Sigmoid colon (tissue), 7 donors: ENCODE data around the gene PRSS23. TPM values are rescaled to one million over a fixed set of nuclear protein-coding genes. Genes with fewer than 3 reads are reported as not detected.

Experiments used
- DNase-seq: peaks from one replicate; pipeline ENCODE4 v3.0.0-alpha.2; 2019
- H3K27ac ChIP-seq, 4 donors: fragments of 200-600 bp; sonication (generic); one replicate each; pipeline ENCODE4 v1.5.1; 2016 to 2019; ENCODE audit warnings: mild to moderate bottlenecking in 1 of 4
- H3K27me3 ChIP-seq, 3 donors: fragments of 200-600 bp; sonication (generic); one replicate each; pipeline ENCODE4 v1.5.1; 2019; ENCODE audit warnings: mild to moderate bottlenecking in 1 of 3
- H3K36me3 ChIP-seq, 4 donors: fragments of 200-600 bp; sonication (generic); one replicate each; pipeline ENCODE4 v1.5.1; 2016 to 2019
- H3K4me1 ChIP-seq, 4 donors: fragments of 200-600 bp; sonication (generic); one replicate each; pipeline ENCODE4 v1.5.1; 2017 to 2019
- H3K4me3 ChIP-seq, 4 donors: fragments of 200-600 bp; sonication (generic); one replicate each; pipeline ENCODE4 v1.5.1; 2017 to 2019; ENCODE audit warnings: mild to moderate bottlenecking in 2 of 4, moderate library complexity in 1 of 4
- H3K9me3 ChIP-seq, 4 donors: fragments of 200-600 bp in 3 of 4; sonication (generic) in 3 of 4; one replicate each; pipeline versions ENCODE4 v1.5.1 to v1.6.1; 2013 to 2019
- EP300 ChIP-seq, 4 donors: sonication (generic); formaldehyde crosslinking; IDR thresholded peaks; one replicate each; pipeline ENCODE4 v1.6.1; 2017; ENCODE audit warnings: antibody characterized with exemption in 4 of 4
- POLR2A ChIP-seq, 2 donors: fragments of 450-650 bp; IDR thresholded peaks; one replicate each; pipeline ENCODE4 v1.6.1; 2016; ENCODE audit warnings: antibody characterized with exemption in 2 of 2, mild to moderate bottlenecking in 2 of 2, moderate library complexity in 2 of 2
- POLR2AphosphoS5 ChIP-seq, 4 donors: sonication (generic); formaldehyde crosslinking; IDR thresholded peaks; one replicate each; pipeline ENCODE4 v1.6.1; 2017; ENCODE audit warnings: antibody characterized with exemption in 4 of 4
- WGBS, 2 donors: extraction: QIAGEN DNeasy Blood & Tissue Kit; methylation state at CpG; one replicate each; pipeline ENCODE4 v1.1.7; 2013; 5-methylcytosine and 5-hydroxymethylcytosine counted together
- intact Hi-C: fragments of 100-400 bp; cut with DNase I; formaldehyde crosslinking; loops from one replicate; pipeline ENCODE4 v1.15.1; 2023
- polyA plus RNA-seq, 3 donors: library from polyadenylated mRNA; stranded (reverse); fragments of 200-250 nt; gene quantifications; one replicate each; pipeline ENCODE4 v1.2.3, GENCODE V29; 2013
- total RNA-seq, 4 donors: library from RNA; depleted of rRNA; stranded (reverse); fragments of >200 nt; gene quantifications; one replicate each; pipeline ENCODE4 v1.1.0, GENCODE V29; 2016
- TF ChIP-seq, protein P1 (sequence below), 4 experiments: fragments of 450-650 bp in 3 of 4; fragments of 200-600 bp in 1 of 4; IDR thresholded peaks; one replicate each; pipeline ENCODE4 v1.5.1; 2016 to 2019; ENCODE audit warnings: antibody characterized with exemption in 4 of 4, mild to moderate bottlenecking in 3 of 4, moderate library complexity in 2 of 4
- donor health status: healthy with polysubstance abuse.
- donor health status: Bipolar disorder and iron deficiency.
- donor health status: healthy.

PRSS23 gene
- total and polyA plus RNA-seq, 7 donors = 25.2 to 183 (median 78.5) TPM

GRCh38 chr11:86800960-86801272 is 574 bp downstream of the PRSS23 start:
- no peaks in the 10 kb centered on the region for H3K9me3 ChIP-seq
- no peaks in the 10 kb centered on the region for H3K36me3 ChIP-seq
- intact Hi-C loops = loop anchor here (2.0 to 5.0 kb wide), 3 partner anchors 59 to 192 kb away; partner anchors contain the start of gene ME3
- TF ChIP-seq EP300 (IDR thresholded peaks at IDR 0.05) (no peak), POLR2AphosphoS5 (IDR thresholded peaks at IDR 0.05) (no peak), POLR2A (IDR thresholded peaks at IDR 0.05) (no peak)
- TF ChIP-seq, protein P1, sequence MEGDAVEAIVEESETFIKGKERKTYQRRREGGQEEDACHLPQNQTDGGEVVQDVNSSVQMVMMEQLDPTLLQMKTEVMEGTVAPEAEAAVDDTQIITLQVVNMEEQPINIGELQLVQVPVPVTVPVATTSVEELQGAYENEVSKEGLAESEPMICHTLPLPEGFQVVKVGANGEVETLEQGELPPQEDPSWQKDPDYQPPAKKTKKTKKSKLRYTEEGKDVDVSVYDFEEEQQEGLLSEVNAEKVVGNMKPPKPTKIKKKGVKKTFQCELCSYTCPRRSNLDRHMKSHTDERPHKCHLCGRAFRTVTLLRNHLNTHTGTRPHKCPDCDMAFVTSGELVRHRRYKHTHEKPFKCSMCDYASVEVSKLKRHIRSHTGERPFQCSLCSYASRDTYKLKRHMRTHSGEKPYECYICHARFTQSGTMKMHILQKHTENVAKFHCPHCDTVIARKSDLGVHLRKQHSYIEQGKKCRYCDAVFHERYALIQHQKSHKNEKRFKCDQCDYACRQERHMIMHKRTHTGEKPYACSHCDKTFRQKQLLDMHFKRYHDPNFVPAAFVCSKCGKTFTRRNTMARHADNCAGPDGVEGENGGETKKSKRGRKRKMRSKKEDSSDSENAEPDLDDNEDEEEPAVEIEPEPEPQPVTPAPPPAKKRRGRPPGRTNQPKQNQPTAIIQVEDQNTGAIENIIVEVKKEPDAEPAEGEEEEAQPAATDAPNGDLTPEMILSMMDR (IDR thresholded peaks at IDR 0.05) = no peak
- no peaks in the 10 kb centered on the region for H3K27me3 ChIP-seq
- peak overlapping the region; percentile 69 to 91 (median 81) for H3K4me3 ChIP-seq
- H3K27ac ChIP-seq = peak overlapping the region; percentile 82 to 94 (median 90)
- WGBS, 2 donors = 3 to 8% methylated on average over 9 of the region's 9 CpGs
- H3K4me1 ChIP-seq = peaks cover 0 to 54% (median 45%) of the 10 kb centered on the region in 4 donors
- DNase-seq = no peak

DNA sequence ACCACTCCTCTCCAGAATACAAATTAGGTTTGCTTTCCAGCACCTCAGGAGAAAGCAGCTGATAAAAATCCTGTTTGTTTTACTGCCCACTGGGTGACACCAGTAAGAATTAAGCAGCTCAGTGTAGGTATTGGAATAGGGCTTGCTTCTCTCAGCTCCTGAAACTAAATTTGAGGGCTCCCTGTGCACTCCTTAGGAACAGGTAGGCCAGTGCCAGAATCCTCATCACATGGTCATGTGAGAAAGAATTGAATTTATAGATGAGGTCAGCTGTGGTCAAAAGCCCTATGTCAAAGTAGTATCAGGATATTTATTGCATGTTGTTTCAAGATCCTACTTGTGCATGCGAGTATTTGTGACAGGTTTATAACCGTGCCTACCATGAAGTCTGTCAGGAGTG is 1.0 kb downstream of the PRSS23 start:
- DNase-seq = no peak
- Histone ChIP-seq H3K36me3 (no peaks in the 10 kb centered on the region), H3K27me3 (no peaks in the 10 kb centered on the region), H3K4me1 (peaks cover 0 to 58% (median 49%) of the 10 kb centered on the region in 4 donors), H3K4me3 (peak overlapping the region; percentile 69 to 91 (median 81)), H3K9me3 (no peaks in the 10 kb centered on the region), H3K27ac (peak overlapping the region; percentile 82 to 94 (median 90))
- TF ChIP-seq POLR2AphosphoS5 (IDR thresholded peaks at IDR 0.05) = peak in 1 of 4 donors; percentile 36
- no peak for TF ChIP-seq POLR2A (IDR thresholded peaks at IDR 0.05)
- intact Hi-C loops = loop anchor here (2.0 to 5.0 kb wide), 3 partner anchors 59 to 193 kb away; partner anchors contain the start of gene ME3
- WGBS, 2 donors = 23 to 71% methylated on average over 2 of the region's 2 CpGs

- Histone ChIP-seq H3K27ac (peak overlapping the region; percentile 18 to 94 (median 90)), H3K4me3 (peak overlapping the region; percentile 69 to 91 (median 81)), H3K4me1 (peaks cover 0 to 66% (median 57%) of the 10 kb centered on the region in 4 donors), H3K36me3 (no peaks in the 10 kb centered on the region), H3K27me3 (no peaks in the 10 kb centered on the region), H3K9me3 (no peaks in the 10 kb centered on the region)
- intact Hi-C loops = loop anchor here (5.0 kb wide), 1 partner anchor 60 kb away; no protein-coding TSS in a partner anchor
- no peak for DNase-seq
- WGBS, 2 donors = 28 to 53% methylated on average over 5 of the region's 5 CpGs
- TF ChIP-seq EP300 (IDR thresholded peaks at IDR 0.05) (no peak), POLR2AphosphoS5 (IDR thresholded peaks at IDR 0.05) (no peak), POLR2A (IDR thresholded peaks at IDR 0.05) (no peak)
- TF ChIP-seq, protein P1 (IDR thresholded peaks at IDR 0.05) = no peak
Observed at GRCh38 chr11:86802146-86802545, 1.8 kb downstream of the PRSS23 start.

DNA sequence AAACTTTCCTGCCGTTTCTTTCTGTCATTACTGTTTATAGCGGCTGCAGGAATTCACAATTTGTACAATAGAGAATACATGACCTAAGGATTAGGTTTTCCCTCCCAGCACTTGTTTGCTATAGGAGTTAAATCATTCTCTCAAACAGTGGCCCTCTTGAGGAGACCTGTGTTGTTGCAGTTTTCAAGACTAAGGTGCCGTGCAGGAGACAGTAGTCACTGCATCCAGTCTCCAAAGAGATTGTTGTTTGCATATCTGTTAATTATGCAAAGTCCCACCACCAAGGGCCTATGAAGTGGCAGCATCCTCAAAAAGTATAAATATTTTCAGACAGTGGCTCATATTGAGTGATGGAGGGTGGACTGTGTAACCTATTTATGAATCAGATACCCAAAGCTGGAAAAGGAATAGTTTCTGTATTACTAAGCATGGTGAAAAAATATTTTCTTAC is 2.3 kb downstream of the PRSS23 start:
- Histone ChIP-seq H3K27ac (peak overlapping the region in 3 of 4 donors; percentile 88 to 94 (median 92)), H3K4me3 (peak overlapping the region; percentile 69 to 91 (median 81)), H3K9me3 (no peaks in the 10 kb centered on the region), H3K27me3 (no peaks in the 10 kb centered on the region), H3K4me1 (peaks cover 0 to 71% (median 62%) of the 10 kb centered on the region in 4 donors), H3K36me3 (peaks cover 0 to 1% (median 0%) of the 10 kb centered on the region in 4 donors)
- intact Hi-C loops = loop anchor here (5.0 kb wide), 1 partner anchor 60 kb away; no protein-coding TSS in a partner anchor
- no peak for TF ChIP-seq POLR2AphosphoS5 (IDR thresholded peaks at IDR 0.05)
- TF ChIP-seq POLR2A (IDR thresholded peaks at IDR 0.05) = no peak
- TF ChIP-seq, protein P1 (IDR thresholded peaks at IDR 0.05) = peak; percentile 17 to 76 (median 56)
- 7 to 28% methylated on average over 3 of the region's 3 CpGs for WGBS, 2 donors
- DNase-seq = no peak

GRCh38 chr11:86803136-86804045 is 3.0 kb downstream of the PRSS23 start:
- 74 to 83% methylated on average over 5 of the region's 5 CpGs for WGBS, 2 donors
- Histone ChIP-seq H3K36me3 (peaks cover 0 to 9% (median 5%) of the 10 kb centered on the region in 4 donors), H3K27ac (peak overlapping the region in 3 of 4 donors; percentile 88 to 94 (median 92)), H3K27me3 (no peaks in the 10 kb centered on the region), H3K9me3 (no peaks in the 10 kb centered on the region), H3K4me1 (peaks cover 0 to 73% (median 67%) of the 10 kb centered on the region in 4 donors), H3K4me3 (peak overlapping the region in 3 of 4 donors; percentile 69 to 91 (median 78))
- intact Hi-C loops = loop anchor here (5.0 kb wide), 1 partner anchor 61 kb away; no protein-coding TSS in a partner anchor
- no peak for TF ChIP-seq POLR2A (IDR thresholded peaks at IDR 0.05)
- TF ChIP-seq EP300 (IDR thresholded peaks at IDR 0.05) = no peak
- no peak for TF ChIP-seq POLR2AphosphoS5 (IDR thresholded peaks at IDR 0.05)
- TF ChIP-seq, protein P1 (IDR thresholded peaks at IDR 0.05) = no peak
- DNase-seq = no peak
